ENCODE measurements around the gene FOXQ1. TPM values are rescaled to one million over a fixed set of nuclear protein-coding genes. Genes with fewer than 3 reads are reported as not detected.

Gene FOXQ1
- total RNA-seq, 1 experiment from 2014 or later, result 11.7 TPM

- no TSS peak for BruUV-seq (replicated peaks)
- in situ Hi-C loops (cut with HindIII; ENCODE audit: low pct_unique_long_range_greater_than_20kb, low sequenced_read_pairs) (no loop called here), intact Hi-C loops (cut with micrococcal nuclease; ENCODE audit: unreplicated experiment) (no loop called here)
- Histone ChIP-seq H3K27me3 (ENCODE audit: control insufficient read depth, insufficient read depth, low read length) (no peaks in the 10 kb centered on the region), H3K4me1 (ENCODE audit: control insufficient read depth, insufficient read depth, low read length) (no peaks in the 10 kb centered on the region), H3K27ac (ENCODE audit: low read length) (no peak overlapping the region), H3K4me3 (ENCODE audit: low read depth in 2 of 2, low read length in 2 of 2) (no peak overlapping the region), H3K36me3 (ENCODE audit: control insufficient read depth, insufficient read depth, low read length) (no peaks in the 10 kb centered on the region), H3K9me3 (ENCODE audit: control insufficient read depth, insufficient read depth, low read depth, low read length) (no peaks in the 10 kb centered on the region)
- ATAC-seq (peak; percentile 66; the same call in 1 of the 2 replicates), DNase-seq (ENCODE audit: low read depth, low spot score) (no peak)
- ChIA-PET POLR2A (no interaction called here), CTCF (interaction anchor here (1.0 kb wide), 1 partner anchor 17 kb away, joined by 4 read pairs; no protein-coding TSS in a partner anchor)
- TF ChIP-seq POLR2AphosphoS5 (IDR thresholded peaks at IDR 0.05; ENCODE audit: low read depth, low read length) (no peak), TCF7L2 (IDR thresholded peaks at IDR 0.05; ENCODE audit: low read depth, low read length) (no peak), CTCF (IDR thresholded peaks at IDR 0.05) (peak; percentile 72)
These were observed 52.1 kb downstream of the FOXQ1 start for GRCh38 chr6:1363729-1364572.

Other genes starting within 250 kb of the FOXQ1 start
- gene FOXF2, start 77.5 kb downstream of the FOXQ1 start, total RNA-seq (2021; ENCODE audit: unreplicated experiment), result 12.7 TPM

Measured in Panc1 (cell line).